ENCODE measurements around the gene PRSS33.

GRCh38 chr16:2768403-2769089 is 18.8 kb downstream of the PRSS33 start:
- no peak for TF ChIP-seq POLR2A (IDR thresholded peaks at IDR 0.05)
- TF ChIP-seq CTCF (IDR thresholded peaks at IDR 0.05) = no peak
